ENCODE data around the gene CASKIN2. TPM values are rescaled to one million over a fixed set of nuclear protein-coding genes. Genes with fewer than 3 reads are reported as not detected.
"Not testable (repeated sequence)": the region's sequence is repeated elsewhere in the genome, so short reads cannot be mapped to it uniquely, and the experiment has no call there.

The CASKIN2 gene
- total RNA-seq, 1 donor, result 8.0 TPM

DNA sequence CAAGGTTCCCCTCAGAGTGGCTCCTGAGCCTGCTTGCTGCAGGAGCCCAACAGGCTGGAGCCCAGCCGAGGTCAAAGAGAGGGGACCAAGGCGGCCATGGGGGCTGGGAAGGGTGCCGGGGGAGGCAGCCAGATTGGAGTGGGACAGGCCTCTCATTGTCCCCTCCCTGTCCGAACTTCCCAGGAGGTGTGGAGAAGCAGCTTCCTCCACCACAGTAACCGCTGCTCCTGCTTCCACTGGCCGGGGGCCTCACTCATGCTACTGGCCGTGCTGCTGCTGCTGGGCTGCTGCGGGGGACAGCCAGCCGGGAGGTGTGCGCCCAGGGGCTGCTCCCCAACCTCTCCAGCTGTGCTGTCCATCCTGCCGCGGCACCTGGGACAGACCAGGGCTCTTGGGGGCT is 29.6 kb downstream of the CASKIN2 start:
- no peak for DNase-seq (ENCODE audit: low read depth)
- H3K4me3 ChIP-seq (ENCODE audit: low read depth, low read length), result no peak overlapping the region
- TF ChIP-seq, protein P1, sequence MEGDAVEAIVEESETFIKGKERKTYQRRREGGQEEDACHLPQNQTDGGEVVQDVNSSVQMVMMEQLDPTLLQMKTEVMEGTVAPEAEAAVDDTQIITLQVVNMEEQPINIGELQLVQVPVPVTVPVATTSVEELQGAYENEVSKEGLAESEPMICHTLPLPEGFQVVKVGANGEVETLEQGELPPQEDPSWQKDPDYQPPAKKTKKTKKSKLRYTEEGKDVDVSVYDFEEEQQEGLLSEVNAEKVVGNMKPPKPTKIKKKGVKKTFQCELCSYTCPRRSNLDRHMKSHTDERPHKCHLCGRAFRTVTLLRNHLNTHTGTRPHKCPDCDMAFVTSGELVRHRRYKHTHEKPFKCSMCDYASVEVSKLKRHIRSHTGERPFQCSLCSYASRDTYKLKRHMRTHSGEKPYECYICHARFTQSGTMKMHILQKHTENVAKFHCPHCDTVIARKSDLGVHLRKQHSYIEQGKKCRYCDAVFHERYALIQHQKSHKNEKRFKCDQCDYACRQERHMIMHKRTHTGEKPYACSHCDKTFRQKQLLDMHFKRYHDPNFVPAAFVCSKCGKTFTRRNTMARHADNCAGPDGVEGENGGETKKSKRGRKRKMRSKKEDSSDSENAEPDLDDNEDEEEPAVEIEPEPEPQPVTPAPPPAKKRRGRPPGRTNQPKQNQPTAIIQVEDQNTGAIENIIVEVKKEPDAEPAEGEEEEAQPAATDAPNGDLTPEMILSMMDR (IDR thresholded peaks at IDR 0.05; ENCODE audit: insufficient read depth, low read length), result no peak

DNA sequence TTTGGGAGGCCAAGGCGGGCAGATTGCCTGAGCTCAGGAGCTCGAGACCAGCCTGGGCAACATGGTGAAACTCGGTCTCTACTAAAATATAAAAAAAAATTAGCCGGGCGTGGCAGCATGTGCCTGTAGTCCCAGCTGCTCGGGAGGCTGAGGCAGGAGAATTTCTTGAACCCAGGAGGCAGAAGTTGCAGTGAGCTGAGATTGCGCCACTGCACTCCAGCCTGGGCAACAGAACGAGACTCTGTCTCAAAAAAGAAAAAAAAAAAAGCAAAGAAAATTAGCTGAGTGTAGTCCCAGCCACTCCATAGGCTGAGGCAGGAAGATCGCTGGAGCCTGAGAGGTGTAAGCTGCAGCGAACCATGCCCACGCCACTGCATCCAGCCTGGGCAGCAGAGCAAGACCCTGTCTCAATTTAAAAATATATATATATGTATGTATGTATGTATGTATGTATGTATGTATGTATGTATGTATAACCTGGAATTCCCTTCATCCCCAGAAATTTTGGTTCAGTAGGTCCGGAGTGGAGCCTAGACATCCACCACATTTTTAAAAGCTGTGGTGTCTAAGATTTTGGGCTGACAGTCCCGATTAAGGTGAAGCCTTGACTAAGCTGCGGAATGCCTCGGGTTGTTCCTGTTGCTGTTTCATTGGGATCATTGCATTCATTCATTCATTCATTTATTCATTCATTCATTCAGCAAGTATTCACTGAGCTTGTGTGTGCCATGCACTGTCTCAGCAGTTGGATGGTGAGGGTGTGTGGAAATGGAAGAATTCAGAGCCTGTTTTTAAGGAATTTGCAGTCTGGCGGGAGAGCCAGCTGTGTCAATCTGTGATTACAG is 33.0 kb downstream of the CASKIN2 start:
- TF ChIP-seq, protein P1 (IDR thresholded peaks at IDR 0.05; ENCODE audit: insufficient read depth, low read length), result no peak
- H3K4me3 ChIP-seq (ENCODE audit: low read depth, low read length), result no peak overlapping the region
- no peak for DNase-seq (ENCODE audit: low read depth)

DNA sequence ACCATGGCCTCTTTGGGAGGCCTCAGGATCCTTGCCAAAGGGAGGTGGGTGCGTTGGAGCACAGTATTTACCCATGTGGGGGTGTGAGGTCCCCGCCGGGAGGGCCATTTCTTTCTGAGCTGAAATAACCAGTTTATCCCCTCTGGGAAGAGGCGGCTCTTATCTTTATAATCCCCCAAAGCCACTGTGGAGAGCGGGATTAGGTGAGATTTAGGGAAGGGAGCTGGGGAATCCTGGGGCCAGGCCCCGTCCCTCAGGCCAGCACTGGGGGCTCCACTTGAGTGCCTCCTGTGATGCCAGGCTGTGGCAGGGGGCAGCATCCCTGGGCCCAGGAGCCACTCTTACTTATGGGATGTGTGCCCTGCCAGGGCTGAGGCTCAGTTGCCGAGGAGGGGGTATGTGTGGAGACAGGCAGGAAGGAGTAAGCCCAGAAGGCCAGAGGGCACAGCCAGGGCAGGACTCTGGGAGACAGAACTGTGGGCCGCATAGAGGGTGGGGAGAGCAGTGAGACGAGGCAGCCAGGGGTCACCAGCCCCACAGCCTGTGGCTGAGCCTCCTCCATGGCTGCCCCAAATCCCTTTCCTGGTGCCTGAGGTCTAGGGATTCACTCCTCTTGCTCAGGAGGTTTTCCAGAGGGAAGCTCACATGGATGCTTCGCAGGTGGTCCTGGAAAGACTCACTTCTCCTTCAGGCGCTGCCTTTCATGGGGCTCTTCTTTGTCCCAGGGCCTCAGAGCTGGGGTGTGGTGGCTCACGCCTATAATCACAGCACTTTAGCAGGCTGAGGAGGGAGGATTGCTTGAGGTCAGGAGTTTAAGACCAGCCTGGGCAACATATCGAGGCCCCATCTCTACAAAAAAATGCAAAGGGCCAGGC is 33.9 kb downstream of the CASKIN2 start:
- TF ChIP-seq, protein P1 (IDR thresholded peaks at IDR 0.05; ENCODE audit: insufficient read depth, low read length), result no peak
- DNase-seq (ENCODE audit: low read depth), result no peak
- H3K4me3 ChIP-seq (ENCODE audit: low read depth, low read length), result no peak overlapping the region

DNA sequence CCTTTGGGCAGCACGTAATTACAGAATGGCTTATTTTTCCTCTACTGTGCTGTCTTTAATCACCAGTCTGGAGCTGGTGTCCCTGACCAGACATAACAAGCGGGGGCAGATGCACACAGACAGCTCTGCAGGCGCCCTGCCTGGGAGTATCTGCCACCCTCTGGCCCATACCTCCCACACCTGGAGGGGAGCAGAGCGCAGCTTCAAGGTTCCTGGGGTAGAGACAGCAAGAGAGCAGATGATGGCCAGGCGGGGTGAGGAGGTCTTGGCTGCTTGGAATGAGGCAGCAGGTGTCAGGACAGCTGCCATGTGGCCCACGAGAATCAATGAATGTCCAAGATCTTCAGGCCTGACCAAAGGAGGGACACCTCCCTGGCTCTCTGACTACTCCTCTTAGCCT is 35.1 kb downstream of the CASKIN2 start:
- no peak overlapping the region for H3K4me3 ChIP-seq (ENCODE audit: low read depth, low read length)
- DNase-seq (ENCODE audit: low read depth), result no peak
- TF ChIP-seq, protein P1 (IDR thresholded peaks at IDR 0.05; ENCODE audit: insufficient read depth, low read length), result no peak

DNA sequence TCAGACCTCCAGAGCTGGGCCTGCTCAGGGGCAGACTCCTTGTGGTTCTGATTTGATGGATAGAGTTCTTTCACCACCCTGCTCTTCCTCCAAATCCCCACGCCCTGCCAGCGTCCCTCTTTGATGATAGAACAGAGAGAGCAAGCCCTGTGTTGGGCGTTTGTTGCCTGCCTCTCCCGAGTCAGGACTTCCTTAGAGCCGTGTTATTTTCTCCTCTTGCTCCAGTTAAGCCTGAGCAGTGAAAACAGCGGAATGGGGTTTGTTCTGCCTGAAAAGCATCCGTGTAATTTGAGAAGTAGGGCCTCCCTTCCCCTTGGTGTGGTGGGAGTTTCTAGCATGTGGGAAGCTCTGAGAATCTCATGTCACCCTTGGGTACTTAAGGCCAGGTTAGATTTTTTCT is 36.8 kb downstream of the CASKIN2 start:
- TF ChIP-seq, protein P1 (IDR thresholded peaks at IDR 0.05; ENCODE audit: insufficient read depth, low read length), result no peak
- DNase-seq (ENCODE audit: low read depth), result no peak
- H3K4me3 ChIP-seq (ENCODE audit: low read depth, low read length), result no peak overlapping the region

DNA sequence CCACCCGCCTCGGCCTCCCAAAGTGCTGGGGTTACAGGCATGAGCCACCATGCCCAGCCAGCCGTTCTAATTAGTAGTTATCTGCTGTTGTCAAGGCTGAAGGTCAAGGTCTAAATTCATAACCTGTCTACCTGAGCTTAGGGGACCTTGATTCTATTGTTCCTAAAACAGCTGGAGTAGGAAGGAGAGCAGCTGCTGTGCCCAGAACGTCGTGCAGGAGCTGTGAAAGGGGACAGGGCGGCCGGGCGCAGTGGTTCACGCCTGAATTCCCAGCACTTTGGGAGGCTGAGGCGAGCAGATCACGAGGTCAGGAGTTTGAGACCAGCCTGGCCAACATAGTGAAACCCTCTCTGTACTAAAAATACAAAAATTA is 37.9 kb downstream of the CASKIN2 start:
- H3K4me3 ChIP-seq (ENCODE audit: low read depth, low read length); DNase-seq (ENCODE audit: low read depth): not testable (repeated sequence)

Data from fibroblast of the aortic adventitia (primary cell).